ENCODE measurements around the gene AKAP5. TPM values are rescaled to one million over a fixed set of nuclear protein-coding genes. Genes with fewer than 3 reads are reported as not detected.

AKAP5 gene
- total and polyA plus RNA-seq, 2 donors from 2014 or later = 0.71 to 5.1 TPM

GRCh38 chr14:64421166-64421565, 44.1 kb upstream of the AKAP5 start:
- FAIRE-seq (no peak), DNase-seq (peak in 4 of 5 donors; percentile 41 to 77 (median 64))
- H3K9ac ChIP-seq (ENCODE audit: low read length in 3 of 3) = no peak overlapping the region
- no peaks in the 10 kb centered on the region for H3K27me3 ChIP-seq (ENCODE audit: control insufficient read depth, insufficient read depth, low read length)
- intact Hi-C loops (cut with DNase I) = no loop called here
- no peak overlapping the region for H3K27ac ChIP-seq (ENCODE audit: low read depth in 2 of 2, low read length in 2 of 2)
- no peaks in the 10 kb centered on the region for H3K4me1 ChIP-seq (ENCODE audit: control insufficient read depth in 2 of 3, insufficient read depth in 2 of 3, low read depth in 1 of 3, low read length in 3 of 3)
- TF ChIP-seq, protein P1, sequence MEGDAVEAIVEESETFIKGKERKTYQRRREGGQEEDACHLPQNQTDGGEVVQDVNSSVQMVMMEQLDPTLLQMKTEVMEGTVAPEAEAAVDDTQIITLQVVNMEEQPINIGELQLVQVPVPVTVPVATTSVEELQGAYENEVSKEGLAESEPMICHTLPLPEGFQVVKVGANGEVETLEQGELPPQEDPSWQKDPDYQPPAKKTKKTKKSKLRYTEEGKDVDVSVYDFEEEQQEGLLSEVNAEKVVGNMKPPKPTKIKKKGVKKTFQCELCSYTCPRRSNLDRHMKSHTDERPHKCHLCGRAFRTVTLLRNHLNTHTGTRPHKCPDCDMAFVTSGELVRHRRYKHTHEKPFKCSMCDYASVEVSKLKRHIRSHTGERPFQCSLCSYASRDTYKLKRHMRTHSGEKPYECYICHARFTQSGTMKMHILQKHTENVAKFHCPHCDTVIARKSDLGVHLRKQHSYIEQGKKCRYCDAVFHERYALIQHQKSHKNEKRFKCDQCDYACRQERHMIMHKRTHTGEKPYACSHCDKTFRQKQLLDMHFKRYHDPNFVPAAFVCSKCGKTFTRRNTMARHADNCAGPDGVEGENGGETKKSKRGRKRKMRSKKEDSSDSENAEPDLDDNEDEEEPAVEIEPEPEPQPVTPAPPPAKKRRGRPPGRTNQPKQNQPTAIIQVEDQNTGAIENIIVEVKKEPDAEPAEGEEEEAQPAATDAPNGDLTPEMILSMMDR (IDR thresholded peaks at IDR 0.05; ENCODE audit: borderline replicate concordance, extremely low read depth, insufficient read depth) = no peak
- H3K4me3 ChIP-seq (ENCODE audit: low read length in 3 of 3) = no peak overlapping the region
- no peaks in the 10 kb centered on the region for H3K9me3 ChIP-seq (ENCODE audit: control insufficient read depth in 2 of 3, insufficient read depth in 1 of 3, low read length in 3 of 3)
- peaks cover 6 to 41% (median 36%) of the 10 kb centered on the region in 3 donors for H3K36me3 ChIP-seq (ENCODE audit: control insufficient read depth in 2 of 3, insufficient read depth in 3 of 3, low read length in 3 of 3)

DNA sequence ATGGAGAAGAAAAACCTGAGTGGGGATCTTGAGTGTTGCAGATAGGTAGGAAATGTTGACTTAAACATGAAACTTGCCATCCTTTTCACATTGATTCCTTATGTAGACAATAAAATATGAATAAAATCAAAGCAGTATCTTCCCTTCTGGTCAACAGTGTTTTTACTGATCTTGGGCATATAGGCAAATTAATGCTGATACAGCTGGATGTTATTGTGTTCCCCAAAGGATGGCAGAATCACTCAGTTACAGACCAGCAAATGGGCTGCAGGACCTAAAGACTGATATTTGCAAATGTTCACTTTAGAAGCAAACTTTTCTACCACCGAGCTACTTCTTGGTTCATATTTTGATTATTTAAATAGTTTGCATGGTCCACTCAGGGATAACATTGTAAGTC, 43.3 kb upstream of the AKAP5 start:
- no peak for FAIRE-seq
- no peaks in the 10 kb centered on the region for H3K27me3 ChIP-seq (ENCODE audit: control insufficient read depth, insufficient read depth, low read length)
- intact Hi-C loops (cut with DNase I) = no loop called here
- H3K4me3 ChIP-seq (ENCODE audit: low read length in 3 of 3) = no peak overlapping the region
- H3K9ac ChIP-seq (ENCODE audit: low read length in 3 of 3) = no peak overlapping the region
- no peak for DNase-seq
- no peaks in the 10 kb centered on the region for H3K9me3 ChIP-seq (ENCODE audit: control insufficient read depth in 2 of 3, insufficient read depth in 1 of 3, low read length in 3 of 3)
- peaks cover 7 to 38% (median 36%) of the 10 kb centered on the region in 3 donors for H3K36me3 ChIP-seq (ENCODE audit: control insufficient read depth in 2 of 3, insufficient read depth in 3 of 3, low read length in 3 of 3)
- TF ChIP-seq, protein P1 (IDR thresholded peaks at IDR 0.05; ENCODE audit: borderline replicate concordance, extremely low read depth, insufficient read depth) = no peak
- H3K27ac ChIP-seq (ENCODE audit: low read depth in 2 of 2, low read length in 2 of 2) = no peak overlapping the region
- H3K4me1 ChIP-seq (ENCODE audit: control insufficient read depth in 2 of 3, insufficient read depth in 2 of 3, low read depth in 1 of 3, low read length in 3 of 3) = no peaks in the 10 kb centered on the region

DNA sequence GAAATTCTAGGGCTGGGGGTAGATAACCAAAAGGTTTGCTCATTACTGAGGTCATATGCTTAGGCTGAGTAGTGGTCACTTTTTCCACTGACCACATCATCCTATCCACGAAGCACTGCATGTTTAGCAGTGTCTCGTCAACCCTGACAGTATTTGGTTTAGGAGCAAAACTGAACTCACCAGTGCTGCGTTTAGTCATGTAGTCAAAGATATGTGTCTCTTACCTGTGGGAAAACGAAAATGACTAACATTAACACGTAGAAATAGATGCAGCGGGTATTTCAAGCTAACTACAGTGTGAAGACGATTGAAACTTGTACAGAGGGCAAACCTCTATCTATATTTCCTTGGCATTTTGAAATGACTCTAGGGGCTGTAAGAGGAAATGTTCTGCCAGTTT, 42.5 kb upstream of the AKAP5 start:
- Histone ChIP-seq H3K27ac (ENCODE audit: low read depth in 2 of 2, low read length in 2 of 2) (no peak overlapping the region), H3K4me3 (ENCODE audit: low read length in 3 of 3) (no peak overlapping the region), H3K4me1 (ENCODE audit: control insufficient read depth in 2 of 3, insufficient read depth in 2 of 3, low read depth in 1 of 3, low read length in 3 of 3) (no peaks in the 10 kb centered on the region), H3K9ac (ENCODE audit: low read length in 3 of 3) (no peak overlapping the region), H3K27me3 (ENCODE audit: control insufficient read depth, insufficient read depth, low read length) (no peaks in the 10 kb centered on the region), H3K9me3 (ENCODE audit: control insufficient read depth in 2 of 3, insufficient read depth in 1 of 3, low read length in 3 of 3) (no peaks in the 10 kb centered on the region), H3K36me3 (ENCODE audit: control insufficient read depth in 2 of 3, insufficient read depth in 3 of 3, low read length in 3 of 3) (peaks cover 7 to 42% (median 36%) of the 10 kb centered on the region in 3 donors)
- TF ChIP-seq, protein P1 (IDR thresholded peaks at IDR 0.05; ENCODE audit: borderline replicate concordance, extremely low read depth, insufficient read depth) = no peak
- intact Hi-C loops (cut with DNase I) = no loop called here
- no peak for FAIRE-seq
- DNase-seq = no peak

GRCh38 chr14:64423987-64424386, 41.3 kb upstream of the AKAP5 start:
- intact Hi-C loops (cut with DNase I) = no loop called here
- DNase-seq (no peak), FAIRE-seq (no peak)
- Histone ChIP-seq H3K36me3 (ENCODE audit: control insufficient read depth in 2 of 3, insufficient read depth in 3 of 3, low read length in 3 of 3) (peaks cover 7 to 38% (median 33%) of the 10 kb centered on the region in 3 donors), H3K27ac (ENCODE audit: low read depth in 2 of 2, low read length in 2 of 2) (no peak overlapping the region), H3K4me1 (ENCODE audit: control insufficient read depth in 2 of 3, insufficient read depth in 2 of 3, low read depth in 1 of 3, low read length in 3 of 3) (no peaks in the 10 kb centered on the region), H3K4me3 (ENCODE audit: low read length in 3 of 3) (no peak overlapping the region), H3K9me3 (ENCODE audit: control insufficient read depth in 2 of 3, insufficient read depth in 1 of 3, low read length in 3 of 3) (no peaks in the 10 kb centered on the region), H3K27me3 (ENCODE audit: control insufficient read depth, insufficient read depth, low read length) (no peaks in the 10 kb centered on the region), H3K9ac (ENCODE audit: low read length in 3 of 3) (no peak overlapping the region)
- TF ChIP-seq, protein P1 (IDR thresholded peaks at IDR 0.05; ENCODE audit: borderline replicate concordance, extremely low read depth, insufficient read depth) = no peak
